DND-41 (cell line): ENCODE measurements around the gene FKRP.

Source experiments
- ATAC-seq: fragments of 200-7000 bp; cut with Tn5 transposase; 3 replicates; pipeline ENCODE4 v1.9.1; 2021; ENCODE audit warnings: low read depth; ENCODE audit not compliant: insufficient read depth
- DNase-seq: peaks from one replicate; pipeline ENCODE4 v3.0.0-alpha.2; 2020
- H2AFZ ChIP-seq: 2 replicates; pipeline ENCODE4 v1.6.0; 2012; ENCODE audit warnings: low read depth, low read length
- H3K27ac ChIP-seq: 2 replicates; pipeline ENCODE4 v1.5.1; 2012; ENCODE audit warnings: low read length, inconsistent platforms
- H3K27me3 ChIP-seq: fragments of 200-600 bp; sonication (generic); 2 replicates; pipeline ENCODE4 v1.6.0; 2012; ENCODE audit warnings: low read length, mild to moderate bottlenecking, inconsistent platforms; ENCODE audit not compliant: insufficient read depth, poor library complexity
- H3K36me3 ChIP-seq: 2 replicates; pipeline ENCODE4 v1.5.1; 2012; ENCODE audit warnings: low read length, inconsistent platforms; ENCODE audit not compliant: insufficient read depth
- H3K4me1 ChIP-seq: 2 replicates; pipeline ENCODE4 v1.5.1; 2012; ENCODE audit warnings: mild to moderate bottlenecking, low read length; ENCODE audit not compliant: insufficient read depth
- H3K4me2 ChIP-seq: 2 replicates; pipeline ENCODE4 v1.6.0; 2012; ENCODE audit warnings: mild to moderate bottlenecking, moderate library complexity, low read length, inconsistent platforms; ENCODE audit not compliant: insufficient read depth
- H3K4me3 ChIP-seq, 2 experiments: fragments of 200-600 bp in 1 of 2; shearing (Covaris generic) in 1 of 2; 2 replicates each; pipeline ENCODE4 v1.5.1; 2012 to 2016; ENCODE audit warnings: inconsistent platforms in 2 of 2, low read length in 2 of 2, mild to moderate bottlenecking in 2 of 2, low read depth in 1 of 2, moderate library complexity in 1 of 2
- H3K79me2 ChIP-seq: 2 replicates; pipeline ENCODE4 v1.6.0; 2012; ENCODE audit warnings: low read length, inconsistent platforms; ENCODE audit not compliant: insufficient read depth
- H3K9ac ChIP-seq: 2 replicates; pipeline ENCODE4 v1.6.0; 2012; ENCODE audit warnings: low read depth, mild to moderate bottlenecking, inconsistent platforms, low read length, moderate library complexity
- H3K9me3 ChIP-seq: 2 replicates; pipeline ENCODE4 v1.5.1; 2012; ENCODE audit warnings: low read length, moderate library complexity, mild to moderate bottlenecking, inconsistent platforms; ENCODE audit not compliant: insufficient read depth, severe bottlenecking
- H4K20me1 ChIP-seq: 2 replicates; pipeline ENCODE4 v1.6.0; 2012; ENCODE audit warnings: low read length; ENCODE audit not compliant: insufficient read depth
- CTCF ChIP-seq: IDR thresholded peaks from 2 replicates; pipeline ENCODE4 v1.5.1; 2012; ENCODE audit warnings: borderline replicate concordance, low read length, moderate library complexity, mild to moderate bottlenecking; ENCODE audit not compliant: poor library complexity, severe bottlenecking; ENCODE audit errors: extremely low read depth
- EZH2 ChIP-seq: IDR thresholded peaks from 3 replicates; pipeline ENCODE4 v1.6.1; 2012; ENCODE audit warnings: borderline replicate concordance, low read depth, mild to moderate bottlenecking, moderate library complexity, low read length, inconsistent platforms; ENCODE audit not compliant: severe bottlenecking

Gene FKRP

GRCh38 chr19:46725036-46725820 lies 20.6 kb upstream of the FKRP start:
- no peak for ATAC-seq
- no peak for TF ChIP-seq EZH2
- no peak for TF ChIP-seq CTCF
- Histone ChIP-seq H3K79me2 (peaks cover 28% of the 10 kb centered on the region), H3K36me3 (peaks cover 100% of the 10 kb centered on the region), H3K4me1 (peaks cover 9% of the 10 kb centered on the region; the same call in 1 of the 2 replicates), H3K9me3 (no peaks in the 10 kb centered on the region), H2AFZ (no peak overlapping the region), H3K4me2 (no peak overlapping the region), H4K20me1 (peaks cover 84% of the 10 kb centered on the region), H3K9ac (no peak overlapping the region), H3K4me3 (no peak overlapping the region), H3K27ac (no peak overlapping the region), H3K27me3 (no peaks in the 10 kb centered on the region)
- DNase-seq, result no peak

GRCh38 chr19:46725859-46726393 lies 19.9 kb upstream of the FKRP start:
- Histone ChIP-seq H3K79me2 (peaks cover 31% of the 10 kb centered on the region), H4K20me1 (peaks cover 85% of the 10 kb centered on the region), H3K4me1 (peaks cover 4% of the 10 kb centered on the region; the same call in 1 of the 2 replicates), H3K27ac (no peak overlapping the region), H2AFZ (no peak overlapping the region), H3K27me3 (no peaks in the 10 kb centered on the region), H3K9ac (no peak overlapping the region), H3K36me3 (peaks cover 100% of the 10 kb centered on the region), H3K9me3 (no peaks in the 10 kb centered on the region), H3K4me2 (no peak overlapping the region), H3K4me3 (no peak overlapping the region)
- DNase-seq (no peak), ATAC-seq (no peak)
- no peak for TF ChIP-seq EZH2
- TF ChIP-seq CTCF, result no peak

- Histone ChIP-seq H4K20me1 (peaks cover 85% of the 10 kb centered on the region), H3K36me3 (peaks cover 100% of the 10 kb centered on the region), H2AFZ (no peak overlapping the region), H3K4me2 (no peak overlapping the region), H3K9me3 (no peaks in the 10 kb centered on the region), H3K27ac (no peak overlapping the region), H3K9ac (no peak overlapping the region), H3K79me2 (peaks cover 37% of the 10 kb centered on the region), H3K4me3 (no peak overlapping the region), H3K4me1 (0 out of 2 replicates have a peak, but pooled peaks cover under 1% of the 10 kb centered on the region), H3K27me3 (no peaks in the 10 kb centered on the region)
- ATAC-seq, result no peak
- no peak for DNase-seq
- TF ChIP-seq CTCF (no peak), EZH2 (no peak)
These were observed 19.3 kb upstream of the FKRP start for GRCh38 chr19:46726551-46726950.
